GM18870 (cell line): ENCODE measurements around the gene MAGEB10.
"Not testable (repeated sequence)": the region's sequence is repeated elsewhere in the genome, so short reads cannot be mapped to it uniquely, and the experiment has no call there.

Experiments
- ATAC-seq: cut with Tn5 transposase; IDR thresholded peaks from one replicate; pipeline ENCODE4 v1.9.1; 2021; ENCODE audit warnings: moderate library complexity; ENCODE audit not compliant: unreplicated experiment

Gene MAGEB10, protein sequence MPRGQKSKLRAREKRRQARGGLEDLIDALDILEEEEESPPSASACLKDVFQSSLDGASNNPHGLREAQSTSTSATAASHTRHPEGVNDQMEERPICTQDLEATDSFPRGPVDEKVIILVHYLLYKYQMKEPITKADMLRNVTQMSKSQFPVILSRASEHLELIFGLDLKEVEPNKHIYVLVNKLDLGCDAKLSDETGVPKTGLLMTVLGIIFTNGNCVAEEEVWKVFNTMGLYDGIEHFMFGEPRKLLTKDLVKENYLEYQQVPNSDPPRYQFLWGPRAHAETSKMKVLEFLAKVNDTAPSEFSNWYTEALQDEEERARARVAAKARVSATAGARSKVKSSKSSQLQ

DNA sequence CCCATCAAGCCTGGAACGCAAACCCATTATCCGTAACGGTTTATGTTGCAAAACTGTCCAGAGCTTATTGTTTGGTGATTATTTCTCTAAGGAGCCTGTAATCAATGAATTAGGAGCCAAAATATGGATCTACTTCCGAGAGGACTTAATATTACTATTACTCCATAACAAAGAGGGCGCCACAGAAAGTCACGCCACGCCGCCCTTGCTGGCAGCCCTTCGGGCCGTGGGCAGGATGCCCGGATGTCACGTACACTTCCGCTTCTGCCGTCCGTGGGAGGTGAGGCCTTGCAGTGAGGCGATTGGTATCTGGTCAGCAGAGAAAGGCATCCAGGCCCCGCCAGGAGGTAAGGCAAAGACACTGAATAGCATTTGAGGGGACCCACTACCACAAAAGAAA lies at the start of gene MAGEB10:
MAGEB10 (plus strand) TSS at position 301 of the 400 bp plus-strand sequence. CDS start 13,317 bp downstream, outside the sequence.
- ATAC-seq = no peak

DNA sequence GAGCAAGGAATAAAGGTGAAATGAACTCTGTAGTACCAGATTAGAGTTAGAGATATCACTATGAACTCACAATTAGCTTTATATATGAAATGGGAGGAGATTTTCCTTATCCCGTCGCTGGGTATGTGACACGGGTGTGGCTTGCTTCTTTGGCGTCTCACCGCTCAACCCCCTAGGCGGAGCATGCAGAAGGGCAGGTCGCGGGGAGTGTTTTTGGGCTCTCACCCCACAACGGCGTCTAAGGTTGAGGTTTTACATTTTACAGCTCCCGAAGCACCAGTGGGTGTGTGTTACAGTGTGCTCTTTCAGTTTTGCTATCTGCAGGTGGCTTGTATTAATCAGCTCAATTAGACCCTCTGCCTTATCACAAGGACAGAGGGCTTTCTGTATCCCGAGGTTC lies 42.1 kb upstream of the MAGEB10 start:
- ATAC-seq = no peak

DNA sequence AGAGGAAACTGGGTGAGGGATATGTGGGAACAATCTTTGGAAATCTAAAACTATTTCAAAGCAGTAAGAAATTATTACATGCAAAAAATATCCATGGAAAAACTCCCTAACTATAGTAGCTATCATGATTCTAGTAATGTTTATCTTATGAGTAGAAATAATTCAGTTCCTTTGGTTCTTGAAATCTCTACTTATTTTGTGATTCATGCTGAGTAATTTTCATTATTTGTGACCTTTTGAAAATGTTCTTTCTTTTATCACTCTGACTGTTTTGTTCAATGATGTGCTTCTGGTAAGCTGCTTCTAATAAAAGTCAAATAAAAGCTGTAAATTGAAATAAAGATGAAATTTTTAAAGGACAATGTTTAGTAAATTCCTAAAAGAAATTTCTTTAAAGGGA lies 40.4 kb upstream of the MAGEB10 start:
- ATAC-seq = no peak

DNA sequence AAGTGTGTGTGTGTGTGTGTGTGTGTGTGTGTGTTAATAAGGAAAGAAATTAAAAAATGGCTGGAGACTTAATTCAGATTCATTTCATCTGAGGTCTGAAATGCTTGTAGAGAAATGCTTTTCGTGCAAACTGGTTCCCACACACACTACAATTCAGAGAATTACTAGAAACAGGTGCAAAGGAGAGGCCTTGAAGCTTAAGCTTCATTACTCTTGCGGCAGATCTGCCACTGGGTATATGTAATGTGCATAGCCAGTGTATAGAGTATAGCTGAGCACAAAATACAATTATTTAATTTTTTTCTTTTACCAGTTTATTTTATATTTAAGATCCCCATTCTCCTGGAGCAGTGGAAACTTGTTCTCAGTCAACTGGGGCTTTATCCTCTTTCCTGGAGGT lies 31.8 kb upstream of the MAGEB10 start:
- no peak for ATAC-seq

DNA sequence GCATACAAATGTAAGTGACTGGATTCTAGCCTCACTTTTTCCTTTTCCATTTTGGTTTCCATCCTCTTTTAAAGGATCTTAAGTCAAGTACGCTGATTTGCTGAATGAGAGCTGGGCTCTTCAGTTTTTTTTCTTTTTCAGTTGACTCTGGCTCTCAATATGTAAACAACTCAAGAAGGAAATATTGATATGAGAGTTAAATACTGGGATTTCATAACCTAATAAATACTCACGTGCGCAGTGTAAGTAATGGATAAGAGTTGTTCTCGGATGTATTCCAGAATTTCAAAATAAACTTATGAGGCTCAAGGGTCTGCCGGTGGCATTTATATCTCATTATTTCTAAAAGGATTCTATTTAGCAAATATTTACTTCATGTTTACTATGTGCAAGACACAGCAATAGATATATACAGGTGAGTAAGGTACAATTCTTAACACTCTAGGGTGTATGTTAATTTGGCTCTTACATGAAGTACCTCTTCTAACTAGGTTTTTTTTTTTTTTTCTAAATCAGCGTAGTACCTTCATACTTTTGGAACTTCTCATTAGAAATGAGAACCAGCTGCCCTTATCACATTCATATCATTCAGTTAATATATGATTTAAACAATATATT lies 11.0 kb upstream of the MAGEB10 start:
- no peak for ATAC-seq

DNA sequence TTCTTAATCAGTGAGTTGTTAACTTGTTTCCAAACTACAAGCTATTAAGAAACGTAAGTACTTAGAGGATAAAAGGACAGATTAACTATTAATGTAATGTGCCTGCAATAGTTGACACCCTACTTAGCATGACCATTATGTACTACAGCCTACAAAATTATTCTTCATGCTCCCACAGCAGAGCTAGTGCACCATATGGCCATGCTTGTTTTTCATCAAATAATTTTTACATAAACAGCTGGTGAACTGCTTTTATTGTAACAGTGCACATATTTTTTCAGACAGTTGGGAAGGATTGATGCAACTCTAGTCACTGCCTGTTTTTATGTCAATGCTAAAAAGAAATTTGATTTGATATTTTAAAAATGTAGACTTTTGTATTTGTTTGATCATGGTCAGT lies 10.2 kb upstream of the MAGEB10 start:
- ATAC-seq = no peak

DNA sequence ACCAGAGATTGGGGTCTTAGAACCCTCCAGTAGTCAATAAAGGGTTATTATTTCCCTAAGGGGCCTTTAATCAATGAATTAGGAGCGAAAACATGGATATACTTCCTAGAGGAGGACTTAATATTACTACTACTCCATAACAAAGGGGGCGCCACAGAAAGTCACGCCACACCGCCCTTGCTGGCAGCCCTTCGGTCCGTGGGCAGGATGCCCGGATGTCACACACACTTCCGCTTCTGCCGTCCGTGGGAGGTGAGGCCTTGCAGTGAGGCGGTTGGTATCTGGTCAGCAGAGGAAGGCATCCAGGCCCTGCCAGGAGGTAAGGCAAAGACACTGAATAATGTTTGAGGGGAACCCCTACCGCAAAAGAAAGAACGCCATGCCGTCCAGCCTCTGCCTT lies 436 bp downstream of the MAGEB10 start:
- no peak for ATAC-seq

DNA sequence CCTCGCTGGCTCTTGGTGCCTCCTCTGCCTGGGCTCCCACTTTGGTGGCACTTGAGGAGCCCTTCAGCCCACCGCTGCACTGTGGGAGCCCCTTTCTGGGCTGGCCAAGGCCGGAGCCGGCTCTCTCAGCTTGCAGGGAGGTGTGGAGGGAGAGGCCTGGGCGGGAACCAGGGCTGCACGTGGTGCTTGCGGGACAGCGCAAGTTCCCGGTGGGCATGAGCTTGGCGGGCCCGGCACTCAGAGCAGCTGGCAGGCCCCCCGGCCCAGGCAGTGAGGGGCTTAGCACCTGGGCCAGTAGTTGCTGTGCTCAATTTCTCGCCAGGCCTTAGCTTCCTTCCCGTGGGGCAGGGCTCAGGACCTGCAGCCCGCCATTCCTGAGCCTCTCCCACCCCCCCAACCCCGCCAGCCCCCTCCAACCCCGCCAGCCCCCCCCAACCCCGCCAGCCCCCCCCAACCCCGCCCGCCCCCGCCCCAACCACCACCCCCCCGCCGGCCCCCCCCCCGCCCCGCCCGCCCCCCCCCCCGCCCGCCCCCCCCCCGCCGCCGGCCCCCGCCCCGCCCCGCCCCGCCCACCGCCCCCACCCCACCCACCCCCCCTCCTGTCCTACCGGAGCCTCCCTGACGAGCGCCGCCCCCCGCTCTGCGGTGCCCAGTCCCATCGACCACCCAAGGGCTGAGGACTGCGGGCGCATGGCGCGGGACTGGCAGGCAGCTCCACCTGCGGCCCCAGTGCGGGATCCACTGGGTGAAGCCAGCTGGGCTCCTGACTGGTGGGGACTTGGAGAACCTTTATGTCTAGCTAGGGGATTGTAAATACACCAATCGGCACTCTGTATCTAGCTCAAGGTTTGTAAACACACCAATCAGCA lies 1.4 kb downstream of the MAGEB10 start:
- ATAC-seq = not testable (repeated sequence)

DNA sequence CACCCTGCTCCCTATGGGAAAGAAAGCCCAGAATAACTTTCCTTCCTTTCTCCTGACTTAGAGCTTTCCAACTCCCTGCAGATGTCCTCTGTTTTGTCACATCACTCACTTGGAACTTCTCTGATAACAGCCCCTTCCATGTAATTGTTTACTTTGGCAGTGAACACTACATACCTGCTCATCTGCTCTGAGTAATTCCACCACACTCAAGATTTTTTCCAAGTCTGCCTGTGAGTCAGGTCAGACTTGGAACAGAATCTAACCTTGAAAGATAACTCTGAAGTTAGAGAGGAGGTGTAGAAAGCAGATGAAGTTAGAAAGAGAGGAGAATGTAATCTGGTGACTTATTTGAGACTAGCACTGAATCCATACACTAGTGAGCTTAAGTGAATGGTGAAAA lies 7.4 kb downstream of the MAGEB10 start:
- no peak for ATAC-seq

DNA sequence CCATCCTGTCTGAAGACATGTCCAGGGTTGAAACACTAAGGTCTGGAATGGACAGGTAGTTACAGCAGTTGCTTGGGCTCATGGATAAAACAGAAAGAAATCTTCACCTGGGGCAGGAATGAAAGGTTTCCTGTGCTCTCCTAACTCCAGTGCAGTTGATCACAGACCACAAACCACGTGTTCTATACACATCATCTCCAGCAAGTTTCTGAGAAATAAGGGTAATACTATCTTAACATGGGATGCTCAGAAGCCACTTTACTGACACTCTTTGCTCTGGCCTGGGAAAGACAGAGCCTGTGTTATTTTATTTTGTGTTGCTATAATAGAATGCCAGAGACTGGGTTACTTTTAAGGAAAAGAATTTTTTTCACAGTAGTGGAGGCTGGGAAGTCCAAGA lies 16.0 kb downstream of the MAGEB10 start:
- ATAC-seq = no peak

DNA sequence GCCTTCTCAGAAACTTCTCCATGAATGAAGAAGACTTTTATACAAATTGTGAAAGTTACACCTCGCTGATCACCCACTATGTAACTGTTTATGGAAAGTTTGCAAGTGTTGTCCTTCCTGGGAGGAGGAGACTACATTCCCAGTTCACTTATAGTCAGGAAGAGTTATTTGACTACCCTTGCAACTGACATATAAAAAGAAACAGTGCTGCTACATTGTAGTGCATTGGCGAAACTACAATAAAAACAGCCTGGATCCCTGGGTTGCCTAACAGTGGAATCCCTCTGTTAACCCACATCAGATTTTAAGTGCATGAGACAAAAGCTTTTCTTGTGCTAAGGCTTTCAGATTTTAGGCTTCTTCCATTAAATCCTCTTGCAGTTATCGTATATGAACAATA lies 30.4 kb downstream of the MAGEB10 start:
- no peak for ATAC-seq

DNA sequence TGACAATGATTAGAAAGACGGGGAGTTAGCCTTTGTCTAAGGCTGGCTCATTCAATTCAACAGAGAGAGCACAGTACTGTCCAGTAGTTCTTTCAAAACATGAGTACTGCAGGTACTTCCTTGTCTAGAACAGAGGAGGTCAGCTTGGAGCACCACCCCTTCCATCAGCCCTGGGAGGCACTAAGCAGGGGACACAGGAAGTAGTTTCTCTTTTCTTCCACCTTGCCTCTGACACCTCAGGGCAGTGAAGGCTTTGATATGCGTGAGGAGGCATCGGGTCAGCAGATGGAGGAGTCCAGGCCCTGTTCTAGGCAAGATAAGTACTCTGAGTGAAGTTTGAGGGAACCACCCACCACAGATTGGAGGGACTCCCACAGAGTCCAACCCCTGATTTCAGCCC lies 33.1 kb downstream of the MAGEB10 start:
- no peak for ATAC-seq

DNA sequence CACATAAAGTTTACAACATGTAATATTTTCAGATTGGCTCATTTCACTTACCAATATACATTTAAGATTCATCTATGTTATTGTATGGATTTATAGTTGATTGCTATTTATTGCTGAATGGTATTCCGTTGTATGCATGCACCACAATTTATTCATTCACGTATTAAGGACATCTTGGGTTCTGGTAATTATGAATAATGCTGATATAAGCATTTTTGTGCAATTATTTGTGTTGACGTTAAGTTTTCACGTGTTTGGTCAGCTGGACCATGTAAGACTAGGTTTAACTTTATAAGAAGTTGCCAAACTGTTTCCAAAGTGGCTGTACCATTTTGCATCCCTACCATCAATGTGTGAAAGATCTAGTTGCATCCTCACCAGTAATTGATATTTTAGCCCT lies 35.1 kb downstream of the MAGEB10 start:
- ATAC-seq = no peak

DNA sequence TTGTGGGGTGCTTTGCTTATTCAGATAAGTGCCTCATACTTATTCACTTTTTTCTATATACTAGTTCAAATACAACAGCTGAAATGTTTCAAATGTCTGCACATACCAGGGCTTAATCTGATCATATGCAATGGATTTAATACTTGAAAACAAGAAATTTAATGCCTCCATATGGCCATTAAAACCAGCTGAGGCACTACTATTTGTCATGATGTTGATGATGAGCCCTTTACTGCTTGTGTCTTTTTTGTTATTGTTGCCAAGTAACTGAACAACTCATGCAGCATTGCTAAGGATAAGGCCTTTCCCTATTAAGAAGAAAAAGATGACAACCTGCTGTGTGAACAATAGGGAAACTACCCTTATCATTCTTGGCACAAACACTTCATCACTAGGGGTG lies 52.5 kb downstream of the MAGEB10 start:
- ATAC-seq = no peak

DNA sequence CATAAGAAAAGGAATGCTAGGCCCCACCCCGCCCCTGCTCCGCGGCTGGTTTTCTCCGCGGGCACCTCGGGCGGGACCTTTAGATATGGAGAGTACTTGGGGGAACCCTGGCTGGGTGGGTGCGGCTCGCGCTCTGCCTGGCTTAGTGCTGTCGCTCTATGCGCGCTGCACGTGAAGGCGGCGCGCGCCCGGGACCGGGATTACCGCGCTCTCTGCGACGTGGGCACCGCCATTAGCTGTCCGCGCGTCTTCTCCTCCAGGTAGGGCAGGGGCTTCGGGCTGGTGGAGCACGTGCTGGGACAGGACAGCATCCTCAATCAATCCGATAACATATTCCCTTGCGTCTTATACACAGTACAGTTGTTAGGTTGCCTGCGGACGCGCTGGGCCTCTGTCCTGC lies 56.0 kb downstream of the MAGEB10 start:
- no peak for ATAC-seq
